PC-3 (cell line): ENCODE measurements around the gene CCNJL. TPM values are rescaled to one million over a fixed set of nuclear protein-coding genes. Genes with fewer than 3 reads are reported as not detected.

Experiments used
- ATAC-seq: fragments of 200-7000 bp; cut with Tn5 transposase; 2 replicates; pipeline ENCODE4 v1.9.1; 2020; ENCODE audit warnings: mild to moderate bottlenecking, moderate library complexity
- BruUV-seq: library from RNA; stranded (reverse); fragments of 400-500 nt; replicated peaks from 2 replicates; lab custom pipeline; 2021; lab: Mats Ljungman, UMichigan
- CTCF ChIA-PET: fragments of 300-600 bp; sonication (Branson Sonifier 250); formaldehyde crosslinking; loops from one replicate; lab custom pipeline; 2022; ENCODE audit warnings: antibody characterized with exemption; lab: Charles Lee
- POLR2A ChIA-PET: fragments of 300-600 bp; sonication (Branson Sonifier 250); formaldehyde crosslinking; loops from one replicate; lab custom pipeline; 2022; ENCODE audit warnings: antibody characterized with exemption; ENCODE audit not compliant: unreplicated experiment; lab: Charles Lee
- DNase-seq: peaks from one replicate; pipeline ENCODE4 v3.0.0-alpha.2; 2015
- H2AFZ ChIP-seq: fragments of 300-600 bp; sonication (generic); 2 replicates; pipeline ENCODE4 v1.6.0; 2016; ENCODE audit warnings: antibody characterized with exemption, low read length
- H3F3A ChIP-seq: fragments of 300-600 bp; sonication (generic); one replicate; pipeline ENCODE4 v1.6.0; 2017; ENCODE audit warnings: antibody characterized with exemption, low read length, control low read depth, mild to moderate bottlenecking; ENCODE audit not compliant: unreplicated experiment
- H3K27ac ChIP-seq: fragments of 300-600 bp; sonication (generic); 2 replicates; pipeline ENCODE4 v1.5.1; 2016; ENCODE audit warnings: mild to moderate bottlenecking, low read length
- H3K27me3 ChIP-seq: fragments of 300-600 bp; sonication (generic); 2 replicates; pipeline ENCODE4 v1.6.1; 2016; ENCODE audit warnings: low read length, mixed read lengths
- H3K36me3 ChIP-seq: fragments of 300-600 bp; sonication (generic); 2 replicates; pipeline ENCODE4 v1.6.1; 2016; ENCODE audit warnings: low read depth, mixed run types, low read length, mixed read lengths
- H3K4me1 ChIP-seq: fragments of 300-600 bp; sonication (generic); 2 replicates; pipeline ENCODE4 v1.5.1; 2016; ENCODE audit warnings: low read length; ENCODE audit not compliant: insufficient read depth
- H3K4me2 ChIP-seq: fragments of 300-600 bp; sonication (generic); 2 replicates; pipeline ENCODE4 v1.6.0; 2016; ENCODE audit warnings: low read length
- H3K4me3 ChIP-seq: fragments of 300-600 bp; sonication (generic); 2 replicates; pipeline ENCODE4 v1.5.1; 2016; ENCODE audit warnings: mild to moderate bottlenecking, low read length, mixed read lengths
- H3K79me2 ChIP-seq: fragments of 300-600 bp; sonication (generic); 2 replicates; pipeline ENCODE4 v1.6.1; 2017; ENCODE audit warnings: low read length, mixed read lengths
- H3K9ac ChIP-seq: fragments of 300-600 bp; sonication (generic); 2 replicates; pipeline ENCODE4 v1.6.0; 2016; ENCODE audit warnings: mild to moderate bottlenecking, low read length
- H3K9me2 ChIP-seq: fragments of 300-600 bp; sonication (generic); replicated peaks from 2 replicates; pipeline ENCODE4 v1.6.1; 2016; ENCODE audit warnings: mixed run types, low read length, mixed read lengths
- H3K9me3 ChIP-seq: fragments of 300-600 bp; sonication (generic); 2 replicates; pipeline ENCODE4 v1.6.1; 2016; ENCODE audit warnings: low read length, mixed read lengths
- H4K20me1 ChIP-seq: fragments of 300-600 bp; sonication (generic); 2 replicates; pipeline ENCODE4 v1.6.1; 2016; ENCODE audit warnings: low read length, mixed read lengths
- EZH2 ChIP-seq: fragments of 300-600 bp; sonication (generic); IDR thresholded peaks from one replicate; pipeline ENCODE4 v1.6.1; 2017; ENCODE audit warnings: antibody characterized with exemption, mild to moderate bottlenecking, low read length; ENCODE audit not compliant: unreplicated experiment
- EZH2phosphoT487 ChIP-seq: fragments of 300-600 bp; sonication (generic); IDR thresholded peaks from 2 replicates; pipeline ENCODE4 v1.6.1; 2018; ENCODE audit warnings: mild to moderate bottlenecking, antibody characterized with exemption, low read length, borderline replicate concordance
- intact Hi-C: fragments of 100-400 bp; cut with micrococcal nuclease; formaldehyde crosslinking; loops from 2 replicates; pipeline ENCODE4 v1.9.0; 2023
- total RNA-seq: library from RNA; depleted of rRNA; stranded (reverse); fragments of >200 nt; gene quantifications from 2 replicates; pipeline ENCODE4 v1.2.3, GENCODE V29; 2014
- TF ChIP-seq, protein P1 (sequence below): fragments of 300-600 bp; sonication (generic); conservative IDR thresholded peaks from 2 replicates; pipeline ENCODE4 v1.5.1; 2017; ENCODE audit warnings: antibody characterized with exemption, low read depth, mild to moderate bottlenecking, low read length

CCNJL gene
- total RNA-seq, 1 experiment from 2014 or later = 7.7 TPM

DNA sequence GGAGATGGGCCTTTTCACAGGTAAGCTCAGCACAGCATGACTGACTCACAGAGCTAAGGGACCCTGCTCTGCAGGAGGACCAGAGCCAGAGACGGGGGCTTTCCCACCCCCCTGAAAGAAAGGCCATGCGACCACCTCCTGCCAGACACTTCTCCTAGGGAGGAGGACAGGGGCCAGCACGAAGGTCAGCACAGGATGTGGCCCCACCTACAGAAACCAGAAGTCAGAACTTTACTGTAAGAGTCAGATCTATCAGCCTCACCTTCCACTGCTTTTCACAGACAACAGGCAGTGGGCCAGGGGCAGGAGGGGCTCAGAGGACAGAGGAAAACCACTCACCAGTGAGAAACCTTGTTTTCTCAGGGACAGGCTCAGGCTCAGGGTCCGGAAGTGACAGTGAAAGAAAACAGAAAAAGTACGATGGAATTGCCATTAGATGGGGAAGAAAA lies 37.9 kb downstream of the CCNJL start:
- Histone ChIP-seq H3K9me3 (no peaks in the 10 kb centered on the region), H3K79me2 (no peaks in the 10 kb centered on the region), H3K9ac (no peak overlapping the region), H3F3A (no peaks in the 10 kb centered on the region), H3K9me2 (no peaks in the 10 kb centered on the region), H3K4me1 (no peaks in the 10 kb centered on the region), H3K4me3 (no peak overlapping the region), H3K27me3 (no peaks in the 10 kb centered on the region), H3K4me2 (no peak overlapping the region), H2AFZ (no peak overlapping the region), H3K36me3 (no peaks in the 10 kb centered on the region), H4K20me1 (no peaks in the 10 kb centered on the region), H3K27ac (no peak overlapping the region)
- no TSS peak for BruUV-seq
- ChIA-PET CTCF (no interaction called here), POLR2A (no interaction called here)
- intact Hi-C loops = no loop called here
- no peak for TF ChIP-seq EZH2phosphoT487
- no peak for TF ChIP-seq EZH2
- TF ChIP-seq, protein P1, sequence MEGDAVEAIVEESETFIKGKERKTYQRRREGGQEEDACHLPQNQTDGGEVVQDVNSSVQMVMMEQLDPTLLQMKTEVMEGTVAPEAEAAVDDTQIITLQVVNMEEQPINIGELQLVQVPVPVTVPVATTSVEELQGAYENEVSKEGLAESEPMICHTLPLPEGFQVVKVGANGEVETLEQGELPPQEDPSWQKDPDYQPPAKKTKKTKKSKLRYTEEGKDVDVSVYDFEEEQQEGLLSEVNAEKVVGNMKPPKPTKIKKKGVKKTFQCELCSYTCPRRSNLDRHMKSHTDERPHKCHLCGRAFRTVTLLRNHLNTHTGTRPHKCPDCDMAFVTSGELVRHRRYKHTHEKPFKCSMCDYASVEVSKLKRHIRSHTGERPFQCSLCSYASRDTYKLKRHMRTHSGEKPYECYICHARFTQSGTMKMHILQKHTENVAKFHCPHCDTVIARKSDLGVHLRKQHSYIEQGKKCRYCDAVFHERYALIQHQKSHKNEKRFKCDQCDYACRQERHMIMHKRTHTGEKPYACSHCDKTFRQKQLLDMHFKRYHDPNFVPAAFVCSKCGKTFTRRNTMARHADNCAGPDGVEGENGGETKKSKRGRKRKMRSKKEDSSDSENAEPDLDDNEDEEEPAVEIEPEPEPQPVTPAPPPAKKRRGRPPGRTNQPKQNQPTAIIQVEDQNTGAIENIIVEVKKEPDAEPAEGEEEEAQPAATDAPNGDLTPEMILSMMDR = no peak
- ATAC-seq (no peak), DNase-seq (no peak)

DNA sequence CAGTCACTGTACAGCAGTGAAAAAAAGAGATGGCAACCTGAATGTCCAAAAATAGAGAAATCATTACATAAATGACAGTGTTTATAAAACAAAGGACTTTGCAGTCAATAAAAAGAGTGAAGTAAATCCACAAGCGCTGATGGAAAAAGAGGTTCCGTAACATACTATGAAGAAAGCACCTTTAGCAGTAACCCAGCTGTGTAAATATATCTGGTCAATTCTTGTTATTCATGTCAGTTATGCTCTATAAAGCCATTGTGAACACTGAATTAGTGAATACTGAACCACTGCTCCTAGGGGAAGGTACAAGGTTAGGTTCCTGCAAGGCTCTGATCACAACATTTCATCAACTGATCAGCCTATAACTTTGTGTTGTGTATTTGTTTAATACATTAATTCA lies 39.5 kb downstream of the CCNJL start:
- ChIA-PET POLR2A (no interaction called here), CTCF (no interaction called here)
- Histone ChIP-seq H3K4me2 (no peak overlapping the region), H3K4me1 (no peaks in the 10 kb centered on the region), H3K79me2 (no peaks in the 10 kb centered on the region), H3F3A (no peaks in the 10 kb centered on the region), H3K9ac (no peak overlapping the region), H4K20me1 (no peaks in the 10 kb centered on the region), H3K4me3 (no peak overlapping the region), H3K27ac (no peak overlapping the region), H3K9me3 (no peaks in the 10 kb centered on the region), H3K9me2 (no peaks in the 10 kb centered on the region), H3K27me3 (no peaks in the 10 kb centered on the region), H2AFZ (no peak overlapping the region), H3K36me3 (no peaks in the 10 kb centered on the region)
- TF ChIP-seq, protein P1 = no peak
- intact Hi-C loops = no loop called here
- ATAC-seq (no peak), DNase-seq (no peak)
- no TSS peak for BruUV-seq

DNA sequence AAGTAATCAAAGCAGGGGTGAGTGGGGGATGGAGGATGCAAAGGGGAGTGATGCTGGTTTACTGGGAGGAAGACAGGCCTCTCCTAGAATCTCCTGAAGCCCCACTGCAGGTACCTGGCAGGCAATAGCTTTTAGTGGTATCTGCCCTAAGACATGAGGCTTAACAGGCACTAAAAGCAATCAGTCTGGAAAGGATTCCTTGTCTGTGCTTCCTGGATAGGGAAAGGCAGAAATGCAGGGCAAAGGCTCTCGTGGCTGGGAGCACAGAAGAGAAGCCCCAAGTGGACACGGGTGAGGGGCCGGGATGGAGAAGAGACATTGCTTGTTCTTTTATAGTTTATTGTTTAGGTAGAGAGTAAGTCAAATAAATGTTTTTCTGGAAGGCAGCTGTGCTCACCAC lies 40.1 kb downstream of the CCNJL start:
- no peaks in the 10 kb centered on the region for H3F3A ChIP-seq
- no peaks in the 10 kb centered on the region for H3K9me3 ChIP-seq
- no peak for ATAC-seq
- H3K4me2 ChIP-seq = no peak overlapping the region
- intact Hi-C loops = no loop called here
- ChIA-PET CTCF (no interaction called here), POLR2A (no interaction called here)
- TF ChIP-seq EZH2phosphoT487 = no peak
- TF ChIP-seq, protein P1 = no peak
- no peak for TF ChIP-seq EZH2
- H3K4me1 ChIP-seq = no peaks in the 10 kb centered on the region
- H3K9ac ChIP-seq = no peak overlapping the region
- H3K27me3 ChIP-seq = no peaks in the 10 kb centered on the region
- no peaks in the 10 kb centered on the region for H3K9me2 ChIP-seq
- no peaks in the 10 kb centered on the region for H4K20me1 ChIP-seq
- H2AFZ ChIP-seq = no peak overlapping the region
- no peak for DNase-seq
- H3K79me2 ChIP-seq = no peaks in the 10 kb centered on the region
- H3K4me3 ChIP-seq = no peak overlapping the region
- H3K36me3 ChIP-seq = no peaks in the 10 kb centered on the region
- no peak overlapping the region for H3K27ac ChIP-seq
- no TSS peak for BruUV-seq
